Measurements from ENCODE around the gene OTOF.

The OTOF gene

GRCh38 chr2:26521054-26521912 is 43.4 kb upstream of the OTOF start:
- TF ChIP-seq EZH2 (optimal IDR thresholded peaks at IDR 0.05; ENCODE audit: low read depth, low read length) (no peak), CTCF (IDR thresholded peaks at IDR 0.05; ENCODE audit: low read length) (peak; percentile 38), EZH2phosphoT487 (IDR thresholded peaks at IDR 0.05; ENCODE audit: low read length) (no peak)
- no peak overlapping the region for H3K9ac ChIP-seq (ENCODE audit: low read length)
- H2AFZ ChIP-seq (ENCODE audit: low read length), result no peak overlapping the region
- no peaks in the 10 kb centered on the region for H3K9me3 ChIP-seq (replicated peaks; ENCODE audit: insufficient read depth, low read length)
- H3K9me2 ChIP-seq (replicated peaks; ENCODE audit: insufficient read depth, low read length), result no peaks in the 10 kb centered on the region
- H3K4me3 ChIP-seq (ENCODE audit: low read length), result no peak overlapping the region
- H3F3A ChIP-seq (ENCODE audit: insufficient read depth, low read length), result no peaks in the 10 kb centered on the region
- no peaks in the 10 kb centered on the region for H4K20me1 ChIP-seq (ENCODE audit: insufficient read depth, low read length)
- H3K27ac ChIP-seq (ENCODE audit: low read length), result no peak overlapping the region
- H3K36me3 ChIP-seq (replicated peaks; ENCODE audit: insufficient read depth, low read length), result no peaks in the 10 kb centered on the region
- peak; percentile 9 for DNase-seq
- no peaks in the 10 kb centered on the region for H3K79me2 ChIP-seq (ENCODE audit: low read length)
- H3K4me1 ChIP-seq (ENCODE audit: low read length), result no peaks in the 10 kb centered on the region
- peaks cover 67% of the 10 kb centered on the region for H3K27me3 ChIP-seq (replicated peaks; ENCODE audit: insufficient read depth, low read length)
- no peak overlapping the region for H3K4me2 ChIP-seq (ENCODE audit: low read depth, low read length)

GRCh38 chr2:26520148-26520449 is 42.2 kb upstream of the OTOF start:
- TF ChIP-seq EZH2 (optimal IDR thresholded peaks at IDR 0.05; ENCODE audit: low read depth, low read length) (no peak), CTCF (IDR thresholded peaks at IDR 0.05; ENCODE audit: low read length) (no peak), EZH2phosphoT487 (IDR thresholded peaks at IDR 0.05; ENCODE audit: low read length) (no peak)
- Histone ChIP-seq H3K9me3 (replicated peaks; ENCODE audit: insufficient read depth, low read length) (no peaks in the 10 kb centered on the region), H3K9me2 (replicated peaks; ENCODE audit: insufficient read depth, low read length) (no peaks in the 10 kb centered on the region), H3K36me3 (replicated peaks; ENCODE audit: insufficient read depth, low read length) (no peaks in the 10 kb centered on the region), H3K79me2 (ENCODE audit: low read length) (no peaks in the 10 kb centered on the region), H3K27ac (ENCODE audit: low read length) (no peak overlapping the region), H3K27me3 (replicated peaks; ENCODE audit: insufficient read depth, low read length) (peaks cover 78% of the 10 kb centered on the region), H3K4me3 (ENCODE audit: low read length) (no peak overlapping the region), H2AFZ (ENCODE audit: low read length) (no peak overlapping the region), H4K20me1 (ENCODE audit: insufficient read depth, low read length) (no peaks in the 10 kb centered on the region), H3K4me2 (ENCODE audit: low read depth, low read length) (no peak overlapping the region), H3K9ac (ENCODE audit: low read length) (no peak overlapping the region), H3K4me1 (ENCODE audit: low read length) (no peaks in the 10 kb centered on the region), H3F3A (ENCODE audit: insufficient read depth, low read length) (no peaks in the 10 kb centered on the region)
- no peak for DNase-seq

- Histone ChIP-seq H3K9ac (ENCODE audit: low read length) (no peak overlapping the region), H3F3A (ENCODE audit: insufficient read depth, low read length) (no peaks in the 10 kb centered on the region), H3K36me3 (replicated peaks; ENCODE audit: insufficient read depth, low read length) (no peaks in the 10 kb centered on the region), H3K79me2 (ENCODE audit: low read length) (no peaks in the 10 kb centered on the region), H4K20me1 (ENCODE audit: insufficient read depth, low read length) (no peaks in the 10 kb centered on the region), H3K27me3 (replicated peaks; ENCODE audit: insufficient read depth, low read length) (peaks cover 83% of the 10 kb centered on the region), H3K27ac (ENCODE audit: low read length) (no peak overlapping the region), H3K4me2 (ENCODE audit: low read depth, low read length) (no peak overlapping the region), H3K4me1 (ENCODE audit: low read length) (no peaks in the 10 kb centered on the region), H2AFZ (ENCODE audit: low read length) (no peak overlapping the region), H3K9me2 (replicated peaks; ENCODE audit: insufficient read depth, low read length) (no peaks in the 10 kb centered on the region), H3K4me3 (ENCODE audit: low read length) (no peak overlapping the region), H3K9me3 (replicated peaks; ENCODE audit: insufficient read depth, low read length) (no peaks in the 10 kb centered on the region)
- DNase-seq, result no peak
- TF ChIP-seq CTCF (IDR thresholded peaks at IDR 0.05; ENCODE audit: low read length) (no peak), EZH2 (optimal IDR thresholded peaks at IDR 0.05; ENCODE audit: low read depth, low read length) (no peak), EZH2phosphoT487 (IDR thresholded peaks at IDR 0.05; ENCODE audit: low read length) (no peak)
Measured at GRCh38 chr2:26519396-26520147, 41.6 kb upstream of the OTOF start.

Measured in MM.1S (cell line).